H1 (cell line): ENCODE results near the gene EIPR1. TPM values are rescaled to one million over a fixed set of nuclear protein-coding genes. Genes with fewer than 3 reads are reported as not detected.

ENCODE experiments used
- CTCF ChIA-PET: fragments of 300-600 bp; sonication (Branson Sonifier 250); formaldehyde crosslinking; loops from one replicate; lab custom pipeline; 2021; ENCODE audit not compliant: partially characterized antibody; lab: Charles Lee
- POLR2A ChIA-PET: fragments of 300-600 bp; sonication (Branson Sonifier 250); formaldehyde crosslinking; loops from one replicate; lab custom pipeline; 2021; ENCODE audit warnings: inconsistent platforms; ENCODE audit not compliant: partially characterized antibody; lab: Charles Lee
- DNase-seq, 2 experiments: peaks; one replicate each; pipeline versions ENCODE4 v3.0.0 to v3.0.0-alpha.2; 2010 to 2022; ENCODE audit warnings: low spot score in 2 of 2, low read depth in 1 of 2, mixed read lengths in 1 of 2
- FAIRE-seq: peaks from 2 replicates; lab custom pipeline; 2011; peaks lifted over from hg19 to GRCh38; lab: Jason Lieb, UNC
- H2AFZ ChIP-seq: 2 replicates; pipeline ENCODE4 v1.8.1; 2012; ENCODE audit warnings: low read length, inconsistent platforms
- H2AK5ac ChIP-seq: 2 replicates; pipeline ENCODE4 v1.6.1; 2013; ENCODE audit warnings: low read depth, low read length
- H2BK120ac ChIP-seq: replicated peaks from 2 replicates; pipeline ENCODE3; 2013; ENCODE audit warnings: low read depth, low read length, inconsistent platforms
- H2BK12ac ChIP-seq: 2 replicates; pipeline ENCODE4 v1.6.1; 2013; ENCODE audit warnings: low read depth, low read length
- H2BK15ac ChIP-seq: 2 replicates; pipeline ENCODE4 v1.6.1; 2013; ENCODE audit warnings: low read length
- H2BK20ac ChIP-seq: 2 replicates; pipeline ENCODE4 v1.6.1; 2013; ENCODE audit warnings: low read length
- H2BK5ac ChIP-seq: 2 replicates; pipeline ENCODE4 v1.6.1; 2013; ENCODE audit warnings: low read depth, low read length
- H3K14ac ChIP-seq: 2 replicates; pipeline ENCODE4 v1.6.1; 2013; ENCODE audit warnings: inconsistent platforms; ENCODE audit not compliant: insufficient read length
- H3K18ac ChIP-seq: 2 replicates; pipeline ENCODE4 v1.6.1; 2013; ENCODE audit warnings: low read length; ENCODE audit errors: extremely low read depth
- H3K23ac ChIP-seq: 2 replicates; pipeline ENCODE4 v1.6.1; 2013; ENCODE audit warnings: inconsistent platforms; ENCODE audit not compliant: insufficient read length
- H3K23me2 ChIP-seq: 2 replicates; pipeline ENCODE4 v1.6.1; 2013; ENCODE audit warnings: low read depth, low read length
- H3K27ac ChIP-seq: 2 replicates; pipeline ENCODE4 v1.6.1; 2011; ENCODE audit warnings: low read depth, low read length, inconsistent platforms
- H3K27me3 ChIP-seq, 4 experiments: replicated peaks in 1 of 4; 1 replicate in 1 of 4; 2 replicates in 3 of 4; pipeline versions ENCODE4 v1.6.1 to v1.8.1; 2011 to 2013; ENCODE audit warnings: low read length in 3 of 4, mild to moderate bottlenecking in 3 of 4, inconsistent platforms in 2 of 4, mixed read lengths in 2 of 4, moderate library complexity in 1 of 4; ENCODE audit not compliant: control insufficient read depth in 3 of 4, insufficient read depth in 3 of 4; ENCODE audit errors: extremely low read depth in 1 of 4
- H3K36me3 ChIP-seq, 4 experiments: 2 replicates each; pipeline versions ENCODE4 v1.6.1 to v1.8.1; 2011 to 2013; ENCODE audit warnings: mild to moderate bottlenecking in 4 of 4, low read length in 3 of 4, moderate library complexity in 2 of 4, control low read depth in 1 of 4, inconsistent platforms in 1 of 4; ENCODE audit not compliant: insufficient read depth in 4 of 4, control insufficient read depth in 2 of 4
- H3K4ac ChIP-seq: replicated peaks from 2 replicates; pipeline ENCODE3; 2013; ENCODE audit warnings: low read length, low read depth, mixed read lengths, inconsistent platforms; ENCODE audit not compliant: insufficient read length
- H3K4me1 ChIP-seq, 4 experiments: replicated peaks in 1 of 4; 1 replicate in 1 of 4; 2 replicates in 3 of 4; pipeline versions ENCODE4 v1.6.1 to v1.8.1; 2011 to 2013; ENCODE audit warnings: low read length in 3 of 4, inconsistent platforms in 2 of 4, mixed read lengths in 1 of 4; ENCODE audit not compliant: insufficient read depth in 4 of 4, control insufficient read depth in 3 of 4
- H3K4me2 ChIP-seq, 2 experiments: 2 replicates each; pipeline versions ENCODE4 v1.6.1 to v1.8.1; 2011 to 2013; ENCODE audit warnings: low read depth in 2 of 2, low read length in 2 of 2, control low read depth in 1 of 2, inconsistent platforms in 1 of 2, mild to moderate bottlenecking in 1 of 2; ENCODE audit not compliant: insufficient read depth in 1 of 2
- H3K4me3 ChIP-seq, 4 experiments: fragments of 200-600, 300-600 bp in 1 of 4; sonication (generic), shearing (Covaris generic), sonication (Bioruptor Twin) in 1 of 4; 2 replicates each; pipeline versions ENCODE4 v1.5.1 to v1.8.1; 2011 to 2016; ENCODE audit warnings: low read length in 4 of 4, low read depth in 3 of 4, control low read depth in 2 of 4, inconsistent platforms in 2 of 4, mild to moderate bottlenecking in 2 of 4, mixed read lengths in 1 of 4, moderate library complexity in 1 of 4; ENCODE audit not compliant: insufficient read depth in 2 of 4; ENCODE audit errors: extremely low read depth in 1 of 4
- H3K56ac ChIP-seq: replicated peaks from 2 replicates; pipeline ENCODE3; 2013; ENCODE audit warnings: low read depth, mild to moderate bottlenecking, mixed read lengths, low read length, inconsistent platforms; ENCODE audit not compliant: insufficient read length
- H3K79me1 ChIP-seq: 2 replicates; pipeline ENCODE4 v1.6.1; 2013; ENCODE audit warnings: low read depth, low read length, control low read depth
- H3K79me2 ChIP-seq, 2 experiments: 2 replicates each; pipeline versions ENCODE4 v1.6.1 to v1.8.1; 2012 to 2013; ENCODE audit warnings: low read length in 2 of 2, mild to moderate bottlenecking in 2 of 2, inconsistent platforms in 1 of 2; ENCODE audit not compliant: insufficient read depth in 2 of 2, control insufficient read depth in 1 of 2
- H3K9ac ChIP-seq, 4 experiments: replicated peaks in 1 of 4; 1 replicate in 1 of 4; 2 replicates in 3 of 4; pipeline versions ENCODE4 v1.6.1 to v1.8.1; 2011 to 2013; ENCODE audit warnings: low read depth in 3 of 4, low read length in 3 of 4, control low read depth in 2 of 4, mild to moderate bottlenecking in 2 of 4, moderate library complexity in 2 of 4, inconsistent platforms in 1 of 4; ENCODE audit errors: extremely low read depth in 1 of 4
- H3K9me3 ChIP-seq, 2 experiments: 2 replicates each; pipeline versions ENCODE4 v1.6.1 to v1.8.1; 2012 to 2013; ENCODE audit warnings: mild to moderate bottlenecking in 2 of 2, moderate library complexity in 2 of 2, control low read depth in 1 of 2, inconsistent platforms in 1 of 2, low read depth in 1 of 2, low read length in 1 of 2, mixed read lengths in 1 of 2; ENCODE audit not compliant: insufficient read depth in 2 of 2
- H4K20me1 ChIP-seq, 2 experiments: replicated peaks in 1 of 2; 2 replicates each; pipeline versions ENCODE3 to v1.8.1; 2011 to 2013; ENCODE audit warnings: inconsistent platforms in 2 of 2, low read length in 2 of 2, mild to moderate bottlenecking in 1 of 2; ENCODE audit not compliant: insufficient read depth in 2 of 2, control insufficient read depth in 1 of 2
- H4K5ac ChIP-seq: 2 replicates; pipeline ENCODE4 v1.6.1; 2013; ENCODE audit warnings: low read length, low read depth, mixed read lengths, inconsistent platforms; ENCODE audit not compliant: insufficient read length
- H4K8ac ChIP-seq: 2 replicates; pipeline ENCODE4 v1.8.0; 2013; ENCODE audit warnings: mild to moderate bottlenecking, moderate library complexity, low read length, inconsistent platforms; ENCODE audit not compliant: insufficient read depth; ENCODE audit errors: extremely low read depth
- H4K91ac ChIP-seq: replicated peaks from 2 replicates; pipeline ENCODE3; 2013; ENCODE audit warnings: low read length, mixed read lengths, inconsistent platforms; ENCODE audit not compliant: insufficient read length
- CEBPB ChIP-seq: IDR thresholded peaks from 2 replicates; pipeline ENCODE4 v1.6.1; 2012; ENCODE audit warnings: low read depth, low read length
- CTBP2 ChIP-seq: IDR thresholded peaks from 2 replicates; pipeline ENCODE4 v1.7.0; 2011; ENCODE audit warnings: borderline replicate concordance, mild to moderate bottlenecking, moderate library complexity, mixed read lengths, low read length; ENCODE audit not compliant: insufficient read depth, insufficient read length
- CTCF ChIP-seq, 3 experiments: IDR thresholded peaks; 1 replicate in 2 of 3; 2 replicates in 1 of 3; pipeline versions ENCODE4 v1.5.1 to v1.6.1; 2011; ENCODE audit warnings: low read length in 3 of 3, mild to moderate bottlenecking in 3 of 3, inconsistent platforms in 2 of 3, low read depth in 1 of 3, moderate library complexity in 1 of 3; ENCODE audit not compliant: insufficient read depth in 1 of 3; ENCODE audit errors: control extremely low read depth in 1 of 3
- EP300 ChIP-seq, 2 experiments: IDR thresholded peaks; 1 replicate in 1 of 2; 2 replicates in 1 of 2; pipeline ENCODE4 v1.6.1; 2011 to 2012; ENCODE audit warnings: low read depth in 2 of 2, low read length in 2 of 2, mild to moderate bottlenecking in 2 of 2, borderline replicate concordance in 1 of 2, inconsistent platforms in 1 of 2, moderate library complexity in 1 of 2
- PHF8 ChIP-seq: fragments of 200-600 bp; sonication (generic); conservative IDR thresholded peaks from 2 replicates; pipeline ENCODE4 v1.7.1; 2012; ENCODE audit warnings: low read depth, mild to moderate bottlenecking, inconsistent platforms, low read length, moderate library complexity
- POU5F1 ChIP-seq: IDR thresholded peaks from 2 replicates; pipeline ENCODE4 v1.6.1; 2011; ENCODE audit warnings: low read depth, mild to moderate bottlenecking, low read length, moderate library complexity
- SAP30 ChIP-seq: fragments of 300-600 bp; sonication (generic); IDR thresholded peaks from 2 replicates; pipeline ENCODE4 v1.7.1; 2012; ENCODE audit warnings: low read length, moderate library complexity, mild to moderate bottlenecking, inconsistent platforms; ENCODE audit not compliant: insufficient read depth, insufficient replicate concordance
- SP2 ChIP-seq: IDR thresholded peaks from 2 replicates; pipeline ENCODE4 v1.6.1; 2012; ENCODE audit warnings: mild to moderate bottlenecking, low read length, inconsistent platforms
- SRF ChIP-seq: IDR thresholded peaks from 2 replicates; pipeline ENCODE4 v1.6.1; 2011; ENCODE audit warnings: mild to moderate bottlenecking, low read depth, low read length, moderate library complexity
- TAF7 ChIP-seq: optimal IDR thresholded peaks from 2 replicates; pipeline ENCODE3; 2011; ENCODE audit warnings: low read depth, mild to moderate bottlenecking, inconsistent platforms, low read length, moderate library complexity, borderline replicate concordance
- TEAD4 ChIP-seq: IDR thresholded peaks from 2 replicates; pipeline ENCODE4 v1.6.1; 2012; ENCODE audit warnings: low read depth, low read length, inconsistent platforms, mixed read lengths
- WGBS, 2 experiments: shearing (Covaris generic) in 1 of 2; methylation state at CpG; one replicate each; pipeline versions ENCODE4 v1.1.6 to v1.1.7; 2013 to 2015; ENCODE audit warnings: low lambda C conversion rate in 2 of 2, mixed read lengths in 2 of 2, inconsistent platforms in 1 of 2, low coverage in 1 of 2, missing lambda C conversion rate in 1 of 2; ENCODE audit not compliant: insufficient replicate concordance in 2 of 2, insufficient coverage in 1 of 2, insufficient read length in 1 of 2; ENCODE audit errors: extremely low coverage in 1 of 2, missing lambda C conversion rate in 1 of 2; 5-methylcytosine and 5-hydroxymethylcytosine counted together
- polyA plus RNA-seq, 7 experiments: library from polyadenylated mRNA; depleted of rRNA in 3 of 7; stranded (reverse) in 5 of 7; unstranded in 2 of 7; fragments of >200 nt in 5 of 7; fragments of 200-250 nt in 2 of 7; gene quantifications; 1 replicate in 5 of 7; 2 replicates in 1 of 7; 4 replicates in 1 of 7; pipeline versions ENCODE4 v1.2.1 to v1.2.3, GENCODE V29; 2011 to 2013; ENCODE audit warnings: missing spikeins in 2 of 7, mixed read lengths in 2 of 7
- total RNA-seq: library from RNA; stranded (reverse); fragmentation: NEBNext Ultra II Directional; extraction: Animal tissue kit (Norgen Biotek cat#: 25700); gene quantifications from 2 replicates; pipeline ENCODE4 v1.2.1, GENCODE V29; 2021

EIPR1 gene
- total and polyA plus RNA-seq, 2 of the 8 experiments (the other 6 are each of a cell fraction or from before 2014, with no cell fraction given): 26.3 to 56.4 TPM

GRCh38 chr2:3342324-3342723 is 35.3 kb downstream of the EIPR1 start:
- no peak for FAIRE-seq
- WGBS, 2 experiments: 94% methylated on average over 9 of the region's 9 CpGs; no CpG with 5 or more reads in 1 of the 2 experiments
- POLR2A ChIA-PET: no interaction called here
- TF ChIP-seq SAP30 (no peak), TEAD4 (no peak), CTBP2 (no peak), TAF7 (no peak), SRF (no peak), CEBPB (no peak), EP300 (IDR thresholded peaks at IDR 0.05; ENCODE audit: borderline replicate concordance in 1 of 2, low read depth in 2 of 2, low read length in 2 of 2) (no peak), CTCF (IDR thresholded peaks at IDR 0.05; ENCODE audit: control extremely low read depth in 1 of 3, insufficient read depth in 1 of 3, low read depth in 1 of 3, low read length in 3 of 3) (no peak), PHF8 (no peak), SP2 (no peak), POU5F1 (no peak)

More at GRCh38 chr2:3342324-3342723, 35.3 kb downstream of the EIPR1 start:
- Histone ChIP-seq H2AFZ (no peak overlapping the region), H3K27me3 (no peaks in the 10 kb centered on the region), H3K36me3 (no peaks in the 10 kb centered on the region), H2AK5ac (no peak overlapping the region), H3K56ac (no peak overlapping the region), H3K4me3 (no peak overlapping the region), H3K4ac (no peak overlapping the region), H4K5ac (no peak overlapping the region), H3K9ac (no peak overlapping the region), H3K27ac (no peak overlapping the region), H2BK120ac (no peak overlapping the region), H3K4me1 (no peaks in the 10 kb centered on the region), H2BK15ac (no peak overlapping the region), H2BK20ac (no peak overlapping the region), H2BK12ac (no peak overlapping the region), H4K91ac (no peak overlapping the region), H3K79me1 (peaks cover 5% of the 10 kb centered on the region), H4K8ac (no peak overlapping the region), H3K79me2 (no peaks in the 10 kb centered on the region), H3K4me2 (no peak overlapping the region), H3K9me3 (no peaks in the 10 kb centered on the region), H3K18ac (no peak overlapping the region), H3K23me2 (no peaks in the 10 kb centered on the region), H2BK5ac (no peak overlapping the region), H4K20me1 (peaks cover 2 to 7% of the 10 kb centered on the region in 2 experiments), H3K23ac (no peak overlapping the region), H3K14ac (no peak overlapping the region)
- CTCF ChIA-PET: interaction anchor here (0.7 kb wide), 1 partner anchor 10 kb away, joined by 3 read pairs; no protein-coding TSS in a partner anchor
- no peak for DNase-seq
